Neuronal stem cell (in vitro differentiated cells): ENCODE results near the gene OTOGL.

Source experiments
- DNase-seq: peaks from one replicate; pipeline ENCODE4 v3.0.0-alpha.2; 2013; ENCODE audit warnings: low spot score
- H2AFZ ChIP-seq: one replicate; pipeline ENCODE4 v1.6.1; 2013; ENCODE audit warnings: mild to moderate bottlenecking, low read length, inconsistent platforms
- H2AK5ac ChIP-seq: 2 replicates; pipeline ENCODE4 v1.6.1; 2013; ENCODE audit warnings: low read depth, mild to moderate bottlenecking, inconsistent platforms, low read length, moderate library complexity, mixed read lengths
- H2BK120ac ChIP-seq: 2 replicates; pipeline ENCODE4 v1.6.1; 2013; ENCODE audit warnings: low read depth, mild to moderate bottlenecking, inconsistent platforms, low read length, moderate library complexity, mixed read lengths
- H2BK12ac ChIP-seq: one replicate; pipeline ENCODE4 v1.6.1; 2013; ENCODE audit warnings: low read length, inconsistent platforms
- H2BK15ac ChIP-seq: 2 replicates; pipeline ENCODE4 v1.6.1; 2013; ENCODE audit warnings: mild to moderate bottlenecking, low read length, inconsistent platforms, mixed read lengths
- H2BK5ac ChIP-seq: one replicate; pipeline ENCODE4 v1.6.1; 2013; ENCODE audit warnings: inconsistent platforms, mild to moderate bottlenecking, low read length, moderate library complexity
- H3K14ac ChIP-seq: one replicate; pipeline ENCODE4 v1.6.1; 2013; ENCODE audit warnings: low read length, inconsistent platforms
- H3K18ac ChIP-seq: 2 replicates; pipeline ENCODE4 v1.6.1; 2013; ENCODE audit warnings: low read length, inconsistent platforms
- H3K23ac ChIP-seq: 2 replicates; pipeline ENCODE4 v1.6.1; 2013; ENCODE audit warnings: low read depth, mild to moderate bottlenecking, mixed read lengths, low read length, inconsistent platforms; ENCODE audit not compliant: poor library complexity
- H3K27ac ChIP-seq: replicated peaks from 3 replicates; pipeline ENCODE4 v1.5.1; 2013; ENCODE audit warnings: low read length, inconsistent platforms
- H3K27me3 ChIP-seq, 3 experiments: 2 replicates each; pipeline ENCODE4 v1.6.1; 2013; ENCODE audit warnings: low read length in 3 of 3, mild to moderate bottlenecking in 2 of 3, inconsistent platforms in 1 of 3, low read depth in 1 of 3, mixed read lengths in 1 of 3, moderate library complexity in 1 of 3; ENCODE audit not compliant: control insufficient read depth in 3 of 3, insufficient read depth in 3 of 3
- H3K36me3 ChIP-seq, 2 donors: replicated peaks in 1 of 2; 2 replicates each; pipeline ENCODE4 v1.6.1; 2013; ENCODE audit warnings: low read length in 2 of 2; ENCODE audit not compliant: control insufficient read depth in 2 of 2, insufficient read depth in 2 of 2
- H3K4ac ChIP-seq: 2 replicates; pipeline ENCODE4 v1.6.1; 2013; ENCODE audit warnings: inconsistent platforms, mild to moderate bottlenecking, low read length, moderate library complexity
- H3K4me1 ChIP-seq, 2 donors: 1 replicate in 1 of 2; 2 replicates in 1 of 2; pipeline ENCODE4 v1.6.1; 2013; ENCODE audit warnings: low read length in 2 of 2, low read depth in 1 of 2; ENCODE audit not compliant: control insufficient read depth in 2 of 2, insufficient read depth in 1 of 2
- H3K4me2 ChIP-seq: one replicate; pipeline ENCODE4 v1.6.1; 2013; ENCODE audit warnings: mild to moderate bottlenecking, low read length, inconsistent platforms; ENCODE audit not compliant: insufficient read depth, poor library complexity, severe bottlenecking
- H3K4me3 ChIP-seq, 2 donors: 2 replicates each; pipeline ENCODE4 v1.5.1; 2013; ENCODE audit warnings: low read length in 2 of 2, mild to moderate bottlenecking in 2 of 2, inconsistent platforms in 1 of 2, moderate library complexity in 1 of 2
- H3K79me1 ChIP-seq: one replicate; pipeline ENCODE4 v1.6.1; 2013; ENCODE audit warnings: low read depth, mild to moderate bottlenecking, inconsistent platforms, low read length, moderate library complexity
- H3K9ac ChIP-seq: one replicate; pipeline ENCODE4 v1.6.1; 2013; ENCODE audit warnings: mild to moderate bottlenecking, low read depth, low read length, inconsistent platforms; ENCODE audit not compliant: poor library complexity
- H3K9me3 ChIP-seq, 2 donors: replicated peaks in 1 of 2; 2 replicates each; pipeline versions ENCODE3 to v1.6.1; 2013; ENCODE audit warnings: low read length in 2 of 2, mild to moderate bottlenecking in 2 of 2, inconsistent platforms in 1 of 2, low read depth in 1 of 2, mixed read lengths in 1 of 2, moderate library complexity in 1 of 2; ENCODE audit not compliant: control insufficient read depth in 2 of 2, insufficient read depth in 1 of 2
- H4K8ac ChIP-seq: one replicate; pipeline ENCODE4 v1.6.1; 2013; ENCODE audit warnings: low read depth, mild to moderate bottlenecking, inconsistent platforms, low read length, moderate library complexity
- H4K91ac ChIP-seq: one replicate; pipeline ENCODE4 v1.6.1; 2013; ENCODE audit warnings: low read length, low read depth, mild to moderate bottlenecking, inconsistent platforms; ENCODE audit not compliant: poor library complexity
- WGBS, 2 donors: extraction: QIAGEN DNeasy Blood & Tissue Kit; methylation state at CpG; one replicate each; pipeline ENCODE4 v1.1.7; 2013; ENCODE audit warnings: missing lambda C conversion rate in 2 of 2, mixed read lengths in 1 of 2; ENCODE audit not compliant: insufficient read length in 2 of 2, insufficient replicate concordance in 1 of 2; ENCODE audit errors: extremely low coverage in 2 of 2; 5-methylcytosine and 5-hydroxymethylcytosine counted together

Gene OTOGL

GRCh38 chr12:80192087-80192486, 92.8 kb downstream of the OTOGL start:
- no peak overlapping the region for H3K4ac ChIP-seq
- H3K4me3 ChIP-seq: no peak overlapping the region
- no peaks in the 10 kb centered on the region for H3K79me1 ChIP-seq
- no peak overlapping the region for H3K14ac ChIP-seq
- H3K36me3 ChIP-seq: no peaks in the 10 kb centered on the region
- H3K27me3 ChIP-seq: no peaks in the 10 kb centered on the region
- H2BK15ac ChIP-seq: no peak overlapping the region
- no peak overlapping the region for H2BK120ac ChIP-seq
- H4K8ac ChIP-seq: no peak overlapping the region
- no peak overlapping the region for H3K18ac ChIP-seq
- H3K27ac ChIP-seq: no peak overlapping the region
- no peak overlapping the region for H2AK5ac ChIP-seq
- H4K91ac ChIP-seq: no peak overlapping the region
- no peak for DNase-seq
- no peak overlapping the region for H3K23ac ChIP-seq
- no peak overlapping the region for H3K4me2 ChIP-seq
- peak overlapping the region; percentile 80 for H2AFZ ChIP-seq
- H3K9ac ChIP-seq: no peak overlapping the region
- no peak overlapping the region for H2BK5ac ChIP-seq
- WGBS, 2 donors: no CpG with 5 or more reads among the region's 3 CpGs
- no peak overlapping the region for H2BK12ac ChIP-seq
- no peaks in the 10 kb centered on the region for H3K9me3 ChIP-seq
- H3K4me1 ChIP-seq: peaks cover 2 to 14% of the 10 kb centered on the region in 2 donors

- no CpG with 5 or more reads among the region's 4 CpGs for WGBS, 2 donors
- no peak overlapping the region for H2BK120ac ChIP-seq
Measured at GRCh38 chr12:80193865-80194264, 94.5 kb downstream of the OTOGL start.

GRCh38 chr12:80195074-80195726, 95.9 kb downstream of the OTOGL start:
- Histone ChIP-seq H3K9me3 (no peaks in the 10 kb centered on the region), H3K4me3 (no peak overlapping the region), H2BK12ac (no peak overlapping the region), H3K9ac (no peak overlapping the region), H2BK120ac (no peak overlapping the region), H4K8ac (no peak overlapping the region), H3K36me3 (no peaks in the 10 kb centered on the region), H3K4me1 (peaks cover 0 to 9% of the 10 kb centered on the region in 2 donors), H3K4ac (no peak overlapping the region), H2BK5ac (no peak overlapping the region), H3K18ac (no peak overlapping the region), H3K14ac (no peak overlapping the region), H3K27me3 (no peaks in the 10 kb centered on the region), H3K79me1 (no peaks in the 10 kb centered on the region), H2AK5ac (no peak overlapping the region), H3K23ac (no peak overlapping the region), H2AFZ (peak overlapping the region; percentile 21), H2BK15ac (no peak overlapping the region), H3K4me2 (no peak overlapping the region), H3K27ac (no peak overlapping the region), H4K91ac (no peak overlapping the region)
- WGBS, 2 donors: no CpG with 5 or more reads among the region's 1 CpG
- DNase-seq: peak; percentile 26

More at GRCh38 chr12:80193865-80194264, 94.5 kb downstream of the OTOGL start:
- Histone ChIP-seq H3K4me3 (no peak overlapping the region), H2AFZ (no peak overlapping the region), H3K27me3 (no peaks in the 10 kb centered on the region), H3K4ac (no peak overlapping the region), H3K18ac (no peak overlapping the region), H2BK5ac (no peak overlapping the region), H3K23ac (no peak overlapping the region), H3K9ac (no peak overlapping the region), H3K79me1 (no peaks in the 10 kb centered on the region), H2BK15ac (no peak overlapping the region), H3K4me1 (peaks cover 0 to 9% of the 10 kb centered on the region in 2 donors), H2AK5ac (no peak overlapping the region), H3K36me3 (no peaks in the 10 kb centered on the region), H4K8ac (no peak overlapping the region), H4K91ac (no peak overlapping the region), H2BK12ac (no peak overlapping the region), H3K9me3 (no peaks in the 10 kb centered on the region), H3K27ac (no peak overlapping the region), H3K4me2 (no peak overlapping the region), H3K14ac (no peak overlapping the region)
- DNase-seq: no peak

GRCh38 chr12:80195737-80196136, 96.4 kb downstream of the OTOGL start:
- H3K4me1 ChIP-seq: peaks cover 0 to 9% of the 10 kb centered on the region in 2 donors
- H3K9ac ChIP-seq: no peak overlapping the region
- H4K91ac ChIP-seq: no peak overlapping the region
- no peaks in the 10 kb centered on the region for H3K36me3 ChIP-seq
- no peak overlapping the region for H3K27ac ChIP-seq
- no peak for DNase-seq
- no peak overlapping the region for H2BK5ac ChIP-seq
- no peak overlapping the region for H4K8ac ChIP-seq
- no CpG with 5 or more reads among the region's 2 CpGs for WGBS, 2 donors
- H3K79me1 ChIP-seq: no peaks in the 10 kb centered on the region
- H2AK5ac ChIP-seq: no peak overlapping the region
- no peak overlapping the region for H3K23ac ChIP-seq
- no peak overlapping the region for H3K4me2 ChIP-seq
- H3K4ac ChIP-seq: no peak overlapping the region
- no peaks in the 10 kb centered on the region for H3K9me3 ChIP-seq
- no peaks in the 10 kb centered on the region for H3K27me3 ChIP-seq
- no peak overlapping the region for H3K14ac ChIP-seq
- no peak overlapping the region for H3K4me3 ChIP-seq
- H3K18ac ChIP-seq: no peak overlapping the region
- H2BK12ac ChIP-seq: no peak overlapping the region
- H2AFZ ChIP-seq: no peak overlapping the region
- no peak overlapping the region for H2BK120ac ChIP-seq
- H2BK15ac ChIP-seq: no peak overlapping the region
